HepG2 (cell line): ENCODE data around the gene CIAO2B. TPM values are rescaled to one million over a fixed set of nuclear protein-coding genes. Genes with fewer than 3 reads are reported as not detected.

ENCODE experiments used
- BCL6 ChIP-seq: IDR thresholded peaks from 2 replicates; pipeline ENCODE4 v1.6.1; 2016; ENCODE audit warnings: missing genetic modification reagents, missing compliant biosample characterization
- E2F1 ChIP-seq: sonication (generic); formaldehyde crosslinking; IDR thresholded peaks from 2 replicates; pipeline ENCODE4 v1.5.0; 2020; ENCODE audit warnings: missing genetic modification reagents
- FIP1L1 ChIP-seq: fragments of 200-400 bp; formaldehyde crosslinking; IDR thresholded peaks from 2 replicates; pipeline ENCODE4 v1.6.1; 2018; ENCODE audit warnings: low read depth, mild to moderate bottlenecking, low read length, moderate library complexity, borderline replicate concordance; ENCODE audit not compliant: insufficient read depth
- FOXK2 ChIP-seq: fragments of 450-650 bp; IDR thresholded peaks from 2 replicates; pipeline ENCODE4 v1.6.1; 2016
- HMG20B ChIP-seq: conservative IDR thresholded peaks from 2 replicates; pipeline ENCODE4 v1.6.1; 2016; ENCODE audit warnings: missing genetic modification reagents, missing compliant biosample characterization
- HOXA3 ChIP-seq: sonication (generic); formaldehyde crosslinking; IDR thresholded peaks from 2 replicates; pipeline ENCODE4 v1.5.0; 2020; ENCODE audit warnings: missing genetic modification reagents
- MXI1 ChIP-seq: IDR thresholded peaks from 3 replicates; pipeline ENCODE4 v1.6.1; 2012; ENCODE audit warnings: low read depth, low read length, inconsistent platforms, borderline replicate concordance
- NAIF1 ChIP-seq: sonication (generic); formaldehyde crosslinking; IDR thresholded peaks from 2 replicates; pipeline ENCODE4 v1.5.0; 2020; ENCODE audit warnings: mild to moderate bottlenecking, missing genetic modification reagents, borderline replicate concordance
- NCOR1 ChIP-seq: fragments of 200-600 bp; sonication (generic); IDR thresholded peaks from 2 replicates; pipeline ENCODE4 v1.7.0; 2017; ENCODE audit warnings: antibody characterized with exemption, low read length, borderline replicate concordance
- NONO ChIP-seq, 2 experiments: fragments of 450-650 bp in 1 of 2; sonication (generic) in 1 of 2; formaldehyde crosslinking in 1 of 2; IDR thresholded peaks in 1 of 2; conservative IDR thresholded peaks in 1 of 2; 2 replicates each; pipeline versions ENCODE4 v1.6.1 to v1.8.0; 2017 to 2022; ENCODE audit warnings: mild to moderate bottlenecking in 1 of 2, missing genetic modification reagents in 1 of 2, moderate library complexity in 1 of 2
- SNAPC2 ChIP-seq: sonication (generic); formaldehyde crosslinking; IDR thresholded peaks from 2 replicates; pipeline ENCODE4 v1.8.1; 2022; ENCODE audit warnings: mild to moderate bottlenecking, missing genetic modification reagents
- SP1 ChIP-seq, 2 experiments: fragments of 450-650 bp in 1 of 2; sonication (generic) in 1 of 2; formaldehyde crosslinking in 1 of 2; IDR thresholded peaks; 2 replicates each; pipeline versions ENCODE4 v1.4.0 to v1.6.1; 2016 to 2020; ENCODE audit warnings: missing genetic modification reagents in 1 of 2
- ZNF205 ChIP-seq: IDR thresholded peaks from 2 replicates; pipeline ENCODE4 v1.6.1; 2018; ENCODE audit warnings: missing biosample characterization, missing genetic modification reagents
- ZNF746 ChIP-seq: sonication (generic); formaldehyde crosslinking; IDR thresholded peaks from 2 replicates; pipeline ENCODE4 v1.8.0; 2022; ENCODE audit warnings: mild to moderate bottlenecking, missing genetic modification reagents
- ZNF747 ChIP-seq: sonication (generic); formaldehyde crosslinking; IDR thresholded peaks from 2 replicates; pipeline ENCODE4 v1.8.1; 2023; ENCODE audit warnings: missing genetic modification reagents, mild to moderate bottlenecking, borderline replicate concordance
- ZNF766 ChIP-seq: sonication (generic); formaldehyde crosslinking; IDR thresholded peaks from 2 replicates; pipeline ENCODE4 v1.5.0; 2020; ENCODE audit warnings: missing genetic modification reagents, borderline replicate concordance
- ZSCAN12 ChIP-seq: sonication (generic); formaldehyde crosslinking; IDR thresholded peaks from 2 replicates; pipeline ENCODE4 v1.9.0; 2021; ENCODE audit warnings: mild to moderate bottlenecking, missing genetic modification reagents
- polyA plus RNA-seq, 8 experiments: library from polyadenylated mRNA; depleted of rRNA in 3 of 8; stranded (reverse) in 7 of 8; unstranded in 1 of 8; fragments of >200 nt; fragmentation: Illumina TruSeq in 4 of 8; extraction: Trizol in 4 of 8; gene quantifications; 2 replicates each; pipeline versions ENCODE4 v1.2.1 to v1.2.3, GENCODE V29; 2011 to 2016; ENCODE audit warnings: low read depth in 4 of 8, missing spikeins in 1 of 8, mixed read lengths in 1 of 8; ENCODE audit not compliant: insufficient read depth in 1 of 8
- total RNA-seq, 5 experiments: library from RNA; depleted of rRNA; stranded (reverse); fragments of >200 nt; fragmentation: Illumina TruSeq; extraction: Trizol; gene quantifications; 2 replicates each; pipeline ENCODE4 v1.2.3, GENCODE V29; 2016; ENCODE audit warnings: low read depth in 1 of 5
- TF ChIP-seq, protein P1 (sequence below): sonication (generic); formaldehyde crosslinking; IDR thresholded peaks from 2 replicates; pipeline ENCODE4 v1.5.1; 2020; ENCODE audit warnings: missing genetic modification reagents, mild to moderate bottlenecking, borderline replicate concordance
- TF ChIP-seq, protein P2 (sequence below): IDR thresholded peaks from 2 replicates; pipeline ENCODE4 v1.6.1; 2016; ENCODE audit warnings: mild to moderate bottlenecking
- TF ChIP-seq, protein P3 (sequence below): IDR thresholded peaks from 2 replicates; pipeline ENCODE4 v1.6.1; 2012; ENCODE audit warnings: low read depth, low read length, improper control_type of control experiment
- TF ChIP-seq, protein P4 (sequence below): sonication (generic); formaldehyde crosslinking; IDR thresholded peaks from 2 replicates; pipeline ENCODE4 v1.5.1; 2020; ENCODE audit warnings: mild to moderate bottlenecking, missing genetic modification reagents

Gene CIAO2B
- total and polyA plus RNA-seq, 2 of the 13 experiments (the other 11 are each of a cell fraction or from before 2014, with no cell fraction given), result 157 to 293 TPM

GRCh38 chr16:66899310-66899944, 34.8 kb downstream of the CIAO2B start (continued):
- no peak for TF ChIP-seq E2F1 (CRISPR knock-in tag)
- TF ChIP-seq BCL6 (CRISPR knock-in tag), result 0 out of 2 replicates have a peak, but pooled peaks have one; percentile 6
- TF ChIP-seq FIP1L1, result no peak
- TF ChIP-seq, protein P1, sequence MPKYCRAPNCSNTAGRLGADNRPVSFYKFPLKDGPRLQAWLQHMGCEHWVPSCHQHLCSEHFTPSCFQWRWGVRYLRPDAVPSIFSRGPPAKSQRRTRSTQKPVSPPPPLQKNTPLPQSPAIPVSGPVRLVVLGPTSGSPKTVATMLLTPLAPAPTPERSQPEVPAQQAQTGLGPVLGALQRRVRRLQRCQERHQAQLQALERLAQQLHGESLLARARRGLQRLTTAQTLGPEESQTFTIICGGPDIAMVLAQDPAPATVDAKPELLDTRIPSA (CRISPR knock-in tag), result no peak
- no peak for TF ChIP-seq NCOR1
- TF ChIP-seq SP1 (IDR thresholded peaks at IDR 0.05), result no peak
- TF ChIP-seq SP1 (CRISPR knock-in tag; IDR thresholded peaks at IDR 0.05), result no peak
- no peak for TF ChIP-seq FOXK2
- TF ChIP-seq MXI1, result 0 out of 3 replicates have a peak, but pooled peaks have one; percentile 33
- TF ChIP-seq SNAPC2 (CRISPR knock-in tag), result no peak
- TF ChIP-seq ZNF746, result no peak
- TF ChIP-seq, protein P2, sequence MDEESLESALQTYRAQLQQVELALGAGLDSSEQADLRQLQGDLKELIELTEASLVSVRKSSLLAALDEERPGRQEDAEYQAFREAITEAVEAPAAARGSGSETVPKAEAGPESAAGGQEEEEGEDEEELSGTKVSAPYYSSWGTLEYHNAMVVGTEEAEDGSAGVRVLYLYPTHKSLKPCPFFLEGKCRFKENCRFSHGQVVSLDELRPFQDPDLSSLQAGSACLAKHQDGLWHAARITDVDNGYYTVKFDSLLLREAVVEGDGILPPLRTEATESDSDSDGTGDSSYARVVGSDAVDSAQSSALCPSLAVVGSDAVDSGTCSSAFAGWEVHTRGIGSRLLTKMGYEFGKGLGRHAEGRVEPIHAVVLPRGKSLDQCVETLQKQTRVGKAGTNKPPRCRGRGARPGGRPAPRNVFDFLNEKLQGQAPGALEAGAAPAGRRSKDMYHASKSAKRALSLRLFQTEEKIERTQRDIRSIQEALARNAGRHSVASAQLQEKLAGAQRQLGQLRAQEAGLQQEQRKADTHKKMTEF, result peak; percentile 59
- TF ChIP-seq, protein P3, sequence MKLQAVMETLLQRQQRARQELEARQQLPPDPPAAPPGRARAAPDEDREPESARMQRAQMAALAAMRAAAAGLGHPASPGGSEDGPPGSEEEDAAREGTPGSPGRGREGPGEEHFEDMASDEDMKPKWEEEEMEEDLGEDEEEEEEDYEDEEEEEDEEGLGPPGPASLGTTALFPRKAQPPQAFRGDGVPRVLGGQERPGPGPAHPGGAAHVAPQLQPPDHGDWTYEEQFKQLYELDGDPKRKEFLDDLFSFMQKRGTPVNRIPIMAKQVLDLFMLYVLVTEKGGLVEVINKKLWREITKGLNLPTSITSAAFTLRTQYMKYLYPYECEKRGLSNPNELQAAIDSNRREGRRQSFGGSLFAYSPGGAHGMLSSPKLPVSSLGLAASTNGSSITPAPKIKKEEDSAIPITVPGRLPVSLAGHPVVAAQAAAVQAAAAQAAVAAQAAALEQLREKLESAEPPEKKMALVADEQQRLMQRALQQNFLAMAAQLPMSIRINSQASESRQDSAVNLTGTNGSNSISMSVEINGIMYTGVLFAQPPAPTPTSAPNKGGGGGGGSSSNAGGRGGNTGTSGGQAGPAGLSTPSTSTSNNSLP, result no peak
- TF ChIP-seq HOXA3 (CRISPR knock-in tag), result 0 out of 2 replicates have a peak, but pooled peaks have one; percentile 19
- no peak for TF ChIP-seq NONO (IDR thresholded peaks at IDR 0.05)
- no peak for TF ChIP-seq NONO (CRISPR knock-in tag; conservative IDR thresholded peaks at IDR 0.05)
- no peak for TF ChIP-seq ZSCAN12 (CRISPR knock-in tag)
- TF ChIP-seq ZNF205 (CRISPR knock-in tag), result peak; percentile 22; the same call in 1 of the 2 replicates
- TF ChIP-seq ZNF766 (CRISPR knock-in tag), result no peak
- peak; percentile 38; the same call in 1 of the 2 replicates for TF ChIP-seq ZNF747 (CRISPR knock-in tag)
- peak; percentile 46; the same call in 1 of the 2 replicates for TF ChIP-seq NAIF1 (CRISPR knock-in tag)
- 0 out of 2 replicates have a peak, but pooled peaks have one; percentile 17 for TF ChIP-seq HMG20B
- TF ChIP-seq, protein P4, sequence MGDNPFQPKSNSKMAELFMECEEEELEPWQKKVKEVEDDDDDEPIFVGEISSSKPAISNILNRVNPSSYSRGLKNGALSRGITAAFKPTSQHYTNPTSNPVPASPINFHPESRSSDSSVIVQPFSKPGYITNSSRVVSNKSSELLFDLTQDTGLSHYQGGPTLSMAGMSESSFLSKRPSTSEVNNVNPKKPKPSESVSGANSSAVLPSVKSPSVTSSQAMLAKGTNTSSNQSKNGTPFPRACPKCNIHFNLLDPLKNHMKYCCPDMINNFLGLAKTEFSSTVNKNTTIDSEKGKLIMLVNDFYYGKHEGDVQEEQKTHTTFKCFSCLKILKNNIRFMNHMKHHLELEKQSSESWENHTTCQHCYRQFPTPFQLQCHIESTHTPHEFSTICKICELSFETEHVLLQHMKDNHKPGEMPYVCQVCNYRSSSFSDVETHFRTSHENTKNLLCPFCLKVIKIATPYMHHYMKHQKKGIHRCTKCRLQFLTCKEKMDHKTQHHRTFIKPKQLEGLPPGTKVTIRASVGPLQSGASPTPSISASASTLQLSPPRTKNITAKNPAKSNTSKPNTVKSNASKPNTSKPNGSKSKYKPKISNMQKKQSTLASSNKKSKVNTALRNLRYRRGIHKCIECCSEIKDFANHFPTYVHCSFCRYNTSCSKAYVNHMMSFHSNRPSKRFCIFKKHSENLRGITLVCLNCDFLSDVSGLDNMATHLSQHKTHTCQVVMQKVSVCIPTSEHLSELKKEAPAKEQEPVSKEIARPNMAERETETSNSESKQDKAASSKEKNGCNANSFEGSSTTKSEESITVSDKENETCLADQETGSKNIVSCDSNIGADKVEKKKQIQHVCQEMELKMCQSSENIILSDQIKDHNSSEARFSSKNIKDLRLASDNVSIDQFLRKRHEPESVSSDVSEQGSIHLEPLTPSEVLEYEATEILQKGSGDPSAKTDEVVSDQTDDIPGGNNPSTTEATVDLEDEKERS, result peak; percentile 50; the same call in 1 of the 2 replicates
